Right lobe of liver (tissue), 6 donors: ENCODE results near the gene CENPX. TPM values are rescaled to one million over a fixed set of nuclear protein-coding genes. Genes with fewer than 3 reads are reported as not detected.

Experiments used
- ATAC-seq, 4 donors: fragments of 200-7000 bp; cut with Tn5 transposase; one replicate each; pipeline ENCODE4 v1.9.1; 2020; ENCODE audit warnings: mild to moderate bottlenecking in 4 of 4, moderate library complexity in 4 of 4
- DNase-seq, 3 donors: peaks; one replicate each; pipeline ENCODE4 v3.0.0-alpha.2; 2020
- H3K27ac ChIP-seq, 3 donors: fragments of 200-600 bp; one replicate each; pipeline ENCODE4 v1.8.0; 2022
- H3K27me3 ChIP-seq, 2 donors: fragments of 200-600 bp; one replicate each; pipeline ENCODE4 v1.8.0; 2022
- H3K36me3 ChIP-seq, 4 donors: fragments of 200-600 bp; sonication (generic) in 1 of 4; one replicate each; pipeline versions ENCODE4 v1.5.1 to v1.8.0; 2017 to 2022; ENCODE audit warnings: control low read depth in 1 of 4
- H3K4me1 ChIP-seq, 4 donors: fragments of 200-600 bp; sonication (generic) in 1 of 4; one replicate each; pipeline versions ENCODE4 v1.5.1 to v1.8.0; 2017 to 2022; ENCODE audit warnings: control low read depth in 1 of 4
- H3K4me3 ChIP-seq, 3 donors: fragments of 200-600 bp; one replicate each; pipeline ENCODE4 v1.8.0; 2022
- H3K9me3 ChIP-seq, 4 donors: fragments of 200-600 bp; sonication (generic) in 1 of 4; one replicate each; pipeline versions ENCODE4 v1.5.1 to v1.8.0; 2017 to 2022; ENCODE audit warnings: control low read depth in 1 of 4
- CTCF ChIP-seq, 4 donors: fragments of 200-600 bp in 3 of 4; fragments of 450-650 bp in 1 of 4; IDR thresholded peaks; one replicate each; pipeline versions ENCODE4 v1.5.1 to v1.8.0; 2016 to 2022; ENCODE audit warnings: antibody characterized with exemption in 4 of 4, mild to moderate bottlenecking in 2 of 4
- POLR2A ChIP-seq: fragments of 450-650 bp; IDR thresholded peaks from one replicate; pipeline ENCODE4 v1.6.1; 2017; ENCODE audit warnings: antibody characterized with exemption, mild to moderate bottlenecking
- WGBS: methylation state at CpG from one replicate; pipeline ENCODE4 v1.1.6; 2018; ENCODE audit warnings: low coverage, low lambda C conversion rate; ENCODE audit not compliant: insufficient coverage; ENCODE audit errors: missing lambda C conversion rate; 5-methylcytosine and 5-hydroxymethylcytosine counted together
- intact Hi-C, 2 donors: fragments of 100-400 bp; cut with DNase I; formaldehyde crosslinking; loops; one replicate each; pipeline versions ENCODE4 v1.11.2 to v1.14.1; 2022
- total RNA-seq, 6 experiments: library from RNA; depleted of rRNA in 2 of 6; stranded (reverse); fragments of >200 nt in 2 of 6; fragmentation: NEBNext Ultra II Directional in 3 of 6; extraction: Animal tissue kit (Norgen Biotek cat#: 25700) in 3 of 6; gene quantifications; one replicate each; pipeline versions ENCODE4 v1.1.0 to v1.2.4, GENCODE V29; 2016 to 2023
- donor health status: DM: no; HTN: yes; CAD: no.
- donor health status: DM: no; HTN: no; CAD: no.
- donor health status: DM: no; HTN: no; CAD: no.
- donor health status: DM: no; HTN: yes; CAD: no.
- donor health status: DM: no; HTN: yes; CAD: no.

The CENPX gene
- total RNA-seq, 6 experiments from 2014 or later = 27.3 to 81.1 (median 47.8) TPM

DNA sequence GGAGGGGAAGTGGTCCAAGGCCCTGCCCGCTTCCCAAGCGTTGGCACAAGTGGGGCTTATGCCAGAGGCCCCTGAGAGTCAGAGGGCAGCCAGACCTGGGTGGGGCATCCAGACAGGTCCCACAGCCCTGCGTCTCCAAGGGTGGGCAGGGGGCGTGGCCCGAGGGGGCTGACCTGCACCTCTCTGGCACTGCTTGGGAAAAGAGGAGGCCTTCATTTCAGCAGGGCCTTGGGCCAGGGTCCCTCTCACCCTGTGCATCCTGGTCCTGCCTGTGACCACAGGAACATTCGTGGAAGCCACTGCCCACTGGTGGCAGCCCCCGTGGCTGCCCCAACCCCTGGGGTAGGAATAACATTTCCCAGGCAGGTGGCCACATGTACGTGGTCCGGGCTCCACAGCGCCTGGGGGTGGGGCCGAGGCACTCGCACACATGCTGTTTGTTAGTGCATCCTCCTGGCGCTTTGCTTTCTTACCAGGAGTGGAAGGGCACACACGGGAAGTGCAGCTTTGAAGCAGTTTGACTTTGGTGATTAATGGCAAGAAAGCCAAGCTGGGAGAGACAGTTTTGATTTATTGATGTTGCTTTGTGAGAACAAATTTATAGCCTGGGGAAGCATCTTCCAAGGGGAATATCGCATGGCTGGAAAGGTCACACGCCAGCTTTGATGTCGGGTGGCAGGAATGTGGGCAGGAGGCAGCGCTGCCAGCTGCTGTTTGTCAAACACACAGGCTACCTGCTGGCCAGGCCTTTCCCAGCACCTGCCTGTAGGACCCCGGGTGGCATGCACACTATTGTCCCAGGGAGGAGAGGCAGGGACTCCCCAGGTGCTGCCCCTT, 4.3 kb downstream of the CENPX start:
- H3K27ac ChIP-seq = no peak overlapping the region
- WGBS = no CpG with 5 or more reads among the region's 19 CpGs
- no peak for TF ChIP-seq POLR2A
- no peaks in the 10 kb centered on the region for H3K9me3 ChIP-seq
- DNase-seq = no peak
- H3K4me1 ChIP-seq = peaks cover 0 to 16% (median 4%) of the 10 kb centered on the region in 4 donors
- intact Hi-C loops = loop anchor here (5.0 to 10.0 kb wide), 3 partner anchors 56 to 134 kb away; partner anchors contain the start of gene NOTUM (in 1 of the 2)
- no peaks in the 10 kb centered on the region for H3K27me3 ChIP-seq
- H3K36me3 ChIP-seq = peaks cover 0 to 8% (median 0%) of the 10 kb centered on the region in 4 donors
- H3K4me3 ChIP-seq = no peak overlapping the region
- no peak for ATAC-seq

GRCh38 chr17:82017612-82018151, 5.0 kb downstream of the CENPX start:
- TF ChIP-seq CTCF (IDR thresholded peaks at IDR 0.05) = no peak
- no peak for TF ChIP-seq POLR2A
- H3K27ac ChIP-seq = no peak overlapping the region
- ATAC-seq = no peak
- 20% methylated on average over 1 of the region's 13 CpGs for WGBS
- no peak for DNase-seq
- H3K9me3 ChIP-seq = no peaks in the 10 kb centered on the region
- peaks cover 0 to 16% (median 4%) of the 10 kb centered on the region in 4 donors for H3K4me1 ChIP-seq
- no peaks in the 10 kb centered on the region for H3K27me3 ChIP-seq
- intact Hi-C loops = loop anchor here (5.0 to 10.0 kb wide), 3 partner anchors 55 to 133 kb away; partner anchors contain the start of gene NOTUM (in 1 of the 2)
- H3K4me3 ChIP-seq = no peak overlapping the region
- peaks cover 0 to 8% (median 0%) of the 10 kb centered on the region in 4 donors for H3K36me3 ChIP-seq

GRCh38 chr17:82016875-82017459, 5.7 kb downstream of the CENPX start:
- Histone ChIP-seq H3K27me3 (no peaks in the 10 kb centered on the region), H3K4me1 (peaks cover 0 to 11% (median 4%) of the 10 kb centered on the region in 4 donors), H3K27ac (no peak overlapping the region), H3K9me3 (no peaks in the 10 kb centered on the region), H3K36me3 (peaks cover 0 to 11% (median 0%) of the 10 kb centered on the region in 4 donors), H3K4me3 (no peak overlapping the region)
- intact Hi-C loops = loop anchor here (5.0 to 10.0 kb wide), 3 partner anchors 55 to 132 kb away; partner anchors contain the start of gene NOTUM (in 1 of the 2)
- ATAC-seq (no peak), DNase-seq (no peak)
- WGBS = 90% methylated on average over 2 of the region's 24 CpGs
- TF ChIP-seq CTCF (IDR thresholded peaks at IDR 0.05) (no peak), POLR2A (no peak)

DNA sequence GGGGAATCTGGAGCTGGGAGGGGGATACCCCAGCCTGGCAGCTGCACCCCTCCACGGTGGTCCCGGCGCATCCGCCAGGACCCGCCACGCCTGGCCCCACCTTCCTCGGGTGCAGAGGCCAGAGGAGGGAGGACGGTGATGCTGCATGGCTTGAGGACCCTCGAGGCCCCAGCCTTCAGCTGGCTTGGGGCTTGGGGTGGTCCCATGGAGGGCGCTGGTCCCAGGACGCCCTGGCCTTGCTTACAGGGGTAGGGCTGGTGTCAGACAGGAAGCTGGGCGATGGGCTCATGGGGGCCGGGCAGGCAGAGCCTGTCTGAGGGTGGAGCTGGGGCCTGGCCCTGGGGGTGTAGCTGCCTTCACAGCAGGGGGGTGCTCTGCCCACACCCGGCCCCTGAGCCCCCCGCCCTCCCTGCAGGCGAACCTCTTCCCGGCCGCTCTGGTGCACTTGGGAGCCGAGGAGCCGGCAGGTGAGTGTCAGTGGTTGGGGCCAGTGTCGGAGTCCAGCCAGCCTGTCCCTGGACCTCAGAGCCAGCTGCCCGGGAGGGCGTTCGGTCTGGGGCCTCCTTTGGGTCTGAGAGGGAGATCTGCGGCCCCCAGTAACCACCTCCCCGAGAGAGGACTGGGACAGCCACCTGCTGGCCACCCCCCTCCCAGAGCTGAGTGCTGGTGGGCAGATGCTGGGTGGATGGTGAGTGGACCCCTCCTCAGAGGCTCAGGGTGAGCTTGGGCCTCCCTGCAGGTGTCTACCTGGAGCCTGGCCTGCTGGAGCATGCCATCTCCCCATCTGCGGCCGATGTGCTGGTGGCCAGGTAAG, 6.4 kb downstream of the CENPX start:
- TF ChIP-seq CTCF (IDR thresholded peaks at IDR 0.05) (no peak), POLR2A (no peak)
- ATAC-seq = no peak
- Histone ChIP-seq H3K36me3 (peaks cover 0 to 17% (median 0%) of the 10 kb centered on the region in 4 donors), H3K27me3 (no peaks in the 10 kb centered on the region), H3K9me3 (no peaks in the 10 kb centered on the region), H3K4me3 (no peak overlapping the region), H3K27ac (no peak overlapping the region), H3K4me1 (peaks cover 0 to 6% (median under 1%) of the 10 kb centered on the region in 4 donors)
- no CpG with 5 or more reads among the region's 28 CpGs for WGBS
- intact Hi-C loops = loop anchor here (5.0 to 10.0 kb wide), 3 partner anchors 54 to 131 kb away; partner anchors contain the start of gene NOTUM (in 1 of the 2)
- DNase-seq = no peak
